Hematopoietic multipotent progenitor cell (in vitro differentiated cells): ENCODE measurements around the gene OS9. TPM values are rescaled to one million over a fixed set of nuclear protein-coding genes. Genes with fewer than 3 reads are reported as not detected.
"Not testable (repeated sequence)": the region's sequence is repeated elsewhere in the genome, so short reads cannot be mapped to it uniquely, and the experiment has no call there.

Source experiments
- DNase-seq, 3 donors: peaks; one replicate each; pipeline ENCODE4 v3.0.0-alpha.2; 2011 to 2015; ENCODE audit warnings: low read depth in 2 of 3, low spot score in 2 of 3
- total RNA-seq: library from RNA; depleted of rRNA; stranded (reverse); fragments of >200 nt; gene quantifications from one replicate; pipeline ENCODE4 v1.2.3, GENCODE V29; 2012

Gene OS9
- total RNA-seq, 1 donor: 268 TPM

- DNase-seq: peak in 1 of 3 donors; percentile 5
Observed at GRCh38 chr12:57694459-57695019, 607 bp downstream of the OS9 start.

- no peak for DNase-seq
Observed at GRCh38 chr12:57695770-57696432, 2.0 kb downstream of the OS9 start.

- DNase-seq: no peak
Observed at GRCh38 chr12:57697076-57697475, 3.1 kb downstream of the OS9 start.

GRCh38 chr12:57698414-57698813, 4.5 kb downstream of the OS9 start:
- DNase-seq: no peak

GRCh38 chr12:57700317-57700716, 6.4 kb downstream of the OS9 start:
- DNase-seq: no peak

GRCh38 chr12:57707250-57707649, 13.3 kb downstream of the OS9 start:
- DNase-seq: no peak

- DNase-seq: no peak
Observed at GRCh38 chr12:57708296-57708695, 14.4 kb downstream of the OS9 start.

- DNase-seq: no peak
Observed at GRCh38 chr12:57712701-57713100, 18.8 kb downstream of the OS9 start.

- no peak for DNase-seq
Observed at GRCh38 chr12:57713209-57713608, 19.3 kb downstream of the OS9 start.

GRCh38 chr12:57715036-57715748, 21.3 kb downstream of the OS9 start:
- DNase-seq: not testable (repeated sequence)

- DNase-seq: no peak
Observed at GRCh38 chr12:57715786-57716185, 21.9 kb downstream of the OS9 start.

- DNase-seq: no peak
Observed at GRCh38 chr12:57716305-57716704, 22.4 kb downstream of the OS9 start.

GRCh38 chr12:57717131-57717530, 23.2 kb downstream of the OS9 start:
- DNase-seq: no peak

- no peak for DNase-seq
Observed at GRCh38 chr12:57717846-57718640, 24.1 kb downstream of the OS9 start.

- DNase-seq: no peak
Observed at GRCh38 chr12:57718641-57719528, 25.0 kb downstream of the OS9 start.

- no peak for DNase-seq
Observed at GRCh38 chr12:57719777-57720605, 26.1 kb downstream of the OS9 start.

GRCh38 chr12:57720606-57721595, 27.0 kb downstream of the OS9 start:
- no peak for DNase-seq
